GM19455 (cell line): Measurements from ENCODE around the gene SLC39A13.
A peak's percentile ranks its signal among the peaks of the same experiment; 100 is the strongest.

ENCODE experiments used
- ATAC-seq: cut with Tn5 transposase; IDR thresholded peaks from one replicate; pipeline ENCODE4 v1.9.1; 2021; ENCODE audit not compliant: unreplicated experiment

Gene SLC39A13

GRCh38 chr11:47449541-47449940, 41.2 kb downstream of the SLC39A13 start:
- no peak for ATAC-seq

GRCh38 chr11:47451436-47451835, 43.0 kb downstream of the SLC39A13 start:
- ATAC-seq: no peak

- no peak for ATAC-seq
These were observed 43.6 kb downstream of the SLC39A13 start for GRCh38 chr11:47451990-47452389.

GRCh38 chr11:47453365-47453764, 45.0 kb downstream of the SLC39A13 start:
- no peak for ATAC-seq

GRCh38 chr11:47454258-47454671, 45.9 kb downstream of the SLC39A13 start:
- peak; percentile 71 for ATAC-seq

GRCh38 chr11:47460571-47461235, 52.3 kb downstream of the SLC39A13 start:
- no peak for ATAC-seq

- no peak for ATAC-seq
These were observed 53.5 kb downstream of the SLC39A13 start for GRCh38 chr11:47461876-47462275.

GRCh38 chr11:47464483-47464882, 56.1 kb downstream of the SLC39A13 start:
- no peak for ATAC-seq
